HepG2 (cell line): ENCODE measurements around the gene CBL. TPM values are rescaled to one million over a fixed set of nuclear protein-coding genes. Genes with fewer than 3 reads are reported as not detected.
A peak's percentile ranks its signal among the peaks of the same experiment; 100 is the strongest.

Experiments
- ATF7 ChIP-seq, 2 experiments: fragments of 450-650 bp in 1 of 2; sonication (generic) in 1 of 2; formaldehyde crosslinking in 1 of 2; IDR thresholded peaks; 2 replicates each; pipeline versions ENCODE4 v1.4.0 to v1.6.1; 2016 to 2020; ENCODE audit warnings: antibody characterized with exemption in 1 of 2, mild to moderate bottlenecking in 1 of 2, missing genetic modification reagents in 1 of 2
- CBX2 ChIP-seq, 2 experiments: fragments of 200-600 bp in 1 of 2; sonication (generic); formaldehyde crosslinking in 1 of 2; IDR thresholded peaks; 2 replicates each; pipeline versions ENCODE4 v1.7.0 to v1.8.1; 2018 to 2022; ENCODE audit warnings: low read depth in 2 of 2, low read length in 1 of 2, mild to moderate bottlenecking in 1 of 2, missing genetic modification reagents in 1 of 2
- CCDC6 ChIP-seq: sonication (generic); formaldehyde crosslinking; IDR thresholded peaks from 2 replicates; pipeline ENCODE4 v1.8.1; 2022; ENCODE audit warnings: mild to moderate bottlenecking, missing genetic modification reagents, moderate library complexity
- EED ChIP-seq: sonication (generic); formaldehyde crosslinking; IDR thresholded peaks from 2 replicates; pipeline ENCODE4 v1.5.0; 2020; ENCODE audit warnings: mild to moderate bottlenecking, missing genetic modification reagents
- HES4 ChIP-seq: sonication (generic); formaldehyde crosslinking; IDR thresholded peaks from 2 replicates; pipeline ENCODE4 v1.9.0; 2021; ENCODE audit warnings: mild to moderate bottlenecking, missing genetic modification reagents, borderline replicate concordance
- KMT2A ChIP-seq: sonication (generic); formaldehyde crosslinking; IDR thresholded peaks from 2 replicates; pipeline ENCODE4 v1.4.0; 2020; ENCODE audit warnings: missing genetic modification reagents
- MBD4 ChIP-seq: IDR thresholded peaks from 2 replicates; pipeline ENCODE4 v1.6.1; 2012; ENCODE audit warnings: low read length, inconsistent platforms, borderline replicate concordance
- MED1 ChIP-seq: sonication (generic); formaldehyde crosslinking; IDR thresholded peaks from 2 replicates; pipeline ENCODE4 v1.4.0; 2020; ENCODE audit warnings: missing genetic modification reagents
- MYC ChIP-seq: sonication (generic); formaldehyde crosslinking; IDR thresholded peaks from 2 replicates; pipeline ENCODE4 v1.9.0; 2021; ENCODE audit warnings: missing genetic modification reagents, borderline replicate concordance
- NFKB2 ChIP-seq: sonication (generic); formaldehyde crosslinking; IDR thresholded peaks from 2 replicates; pipeline ENCODE4 v1.4.0; 2020; ENCODE audit warnings: missing genetic modification reagents, borderline replicate concordance
- TRIM24 ChIP-seq: sonication (generic); formaldehyde crosslinking; IDR thresholded peaks from 2 replicates; pipeline ENCODE4 v1.8.0; 2022; ENCODE audit warnings: mild to moderate bottlenecking, missing genetic modification reagents
- U2AF2 ChIP-seq: fragments of 200-400 bp; formaldehyde crosslinking; IDR thresholded peaks from 2 replicates; pipeline ENCODE4 v1.6.1; 2017; ENCODE audit warnings: low read depth, mild to moderate bottlenecking, low read length
- UBTF ChIP-seq: sonication (generic); formaldehyde crosslinking; IDR thresholded peaks from 2 replicates; pipeline ENCODE4 v1.4.0; 2020; ENCODE audit warnings: mild to moderate bottlenecking, missing genetic modification reagents
- ZBTB39 ChIP-seq: sonication (generic); formaldehyde crosslinking; IDR thresholded peaks from 2 replicates; pipeline ENCODE4 v1.5.0; 2020; ENCODE audit warnings: missing genetic modification reagents
- ZNF256 ChIP-seq: sonication (generic); formaldehyde crosslinking; conservative IDR thresholded peaks from 2 replicates; pipeline ENCODE4 v1.4.0; 2020; ENCODE audit warnings: missing genetic modification reagents
- ZNF263 ChIP-seq: sonication (generic); formaldehyde crosslinking; IDR thresholded peaks from 2 replicates; pipeline ENCODE4 v1.4.0; 2020; ENCODE audit warnings: missing genetic modification reagents
- ZNF501 ChIP-seq: sonication (generic); formaldehyde crosslinking; IDR thresholded peaks from 2 replicates; pipeline ENCODE4 v1.5.1; 2020; ENCODE audit warnings: mild to moderate bottlenecking, moderate library complexity, missing genetic modification reagents
- ZNF572 ChIP-seq: sonication (generic); formaldehyde crosslinking; IDR thresholded peaks from 2 replicates; pipeline ENCODE4 v1.5.1; 2020; ENCODE audit warnings: mild to moderate bottlenecking, missing genetic modification reagents
- ZNF839 ChIP-seq: sonication (generic); formaldehyde crosslinking; IDR thresholded peaks from 2 replicates; pipeline ENCODE4 v1.4.0; 2020; ENCODE audit warnings: missing genetic modification reagents, mild to moderate bottlenecking, borderline replicate concordance
- ZNF879 ChIP-seq: sonication (generic); formaldehyde crosslinking; IDR thresholded peaks from 2 replicates; pipeline ENCODE4 v1.8.1; 2023; ENCODE audit warnings: missing genetic modification reagents
- ZSCAN5A ChIP-seq: sonication (generic); formaldehyde crosslinking; IDR thresholded peaks from 2 replicates; pipeline ENCODE4 v1.8.0; 2022; ENCODE audit warnings: mild to moderate bottlenecking, missing genetic modification reagents, borderline replicate concordance
- polyA plus RNA-seq, 8 experiments: library from polyadenylated mRNA; depleted of rRNA in 3 of 8; stranded (reverse) in 7 of 8; unstranded in 1 of 8; fragments of >200 nt; fragmentation: Illumina TruSeq in 4 of 8; extraction: Trizol in 4 of 8; gene quantifications; 2 replicates each; pipeline versions ENCODE4 v1.2.1 to v1.2.3, GENCODE V29; 2011 to 2016; ENCODE audit warnings: low read depth in 4 of 8, missing spikeins in 1 of 8, mixed read lengths in 1 of 8; ENCODE audit not compliant: insufficient read depth in 1 of 8
- total RNA-seq, 5 experiments: library from RNA; depleted of rRNA; stranded (reverse); fragments of >200 nt; fragmentation: Illumina TruSeq; extraction: Trizol; gene quantifications; 2 replicates each; pipeline ENCODE4 v1.2.3, GENCODE V29; 2016; ENCODE audit warnings: low read depth in 1 of 5
- TF ChIP-seq, protein P1 (sequence below): IDR thresholded peaks from 2 replicates; pipeline ENCODE4 v1.6.1; 2016

The CBL gene
- total and polyA plus RNA-seq, 2 of the 13 experiments (the other 11 are each of a cell fraction or from before 2014, with no cell fraction given): 6.6 to 7.4 TPM

GRCh38 chr11:119168471-119169281 is 37.5 kb upstream of the CBL start, which contains the start of gene NLRX1 (continued):
- TF ChIP-seq MBD4: no peak
- TF ChIP-seq ZNF879 (CRISPR knock-in tag): 0 out of 2 replicates have a peak, but pooled peaks have one; percentile 49
- TF ChIP-seq TRIM24 (CRISPR knock-in tag): no peak
- TF ChIP-seq HES4 (CRISPR knock-in tag): no peak; the same call in 1 of the 2 replicates
- no peak for TF ChIP-seq ZBTB39
- TF ChIP-seq UBTF: peak; percentile 99
- no peak for TF ChIP-seq ZNF839
- TF ChIP-seq EED: no peak
- TF ChIP-seq, protein P1, sequence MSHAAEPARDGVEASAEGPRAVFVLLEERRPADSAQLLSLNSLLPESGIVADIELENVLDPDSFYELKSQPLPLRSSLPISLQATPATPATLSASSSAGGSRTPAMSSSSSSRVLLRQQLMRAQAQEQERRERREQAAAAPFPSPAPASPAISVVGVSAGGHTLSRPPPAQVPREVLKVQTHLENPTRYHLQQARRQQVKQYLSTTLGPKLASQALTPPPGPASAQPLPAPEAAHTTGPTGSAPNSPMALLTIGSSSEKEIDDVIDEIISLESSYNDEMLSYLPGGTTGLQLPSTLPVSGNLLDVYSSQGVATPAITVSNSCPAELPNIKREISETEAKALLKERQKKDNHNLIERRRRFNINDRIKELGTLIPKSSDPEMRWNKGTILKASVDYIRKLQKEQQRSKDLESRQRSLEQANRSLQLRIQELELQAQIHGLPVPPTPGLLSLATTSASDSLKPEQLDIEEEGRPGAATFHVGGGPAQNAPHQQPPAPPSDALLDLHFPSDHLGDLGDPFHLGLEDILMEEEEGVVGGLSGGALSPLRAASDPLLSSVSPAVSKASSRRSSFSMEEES: no peak
- peak; percentile 77; the same call in 1 of the 2 replicates for TF ChIP-seq CCDC6 (CRISPR knock-in tag)
- no peak for TF ChIP-seq CBX2 (IDR thresholded peaks at IDR 0.05; ENCODE audit: low read depth, low read length)
- TF ChIP-seq CBX2 (CRISPR knock-in tag; IDR thresholded peaks at IDR 0.05; ENCODE audit: low read depth): peak; percentile 54; the same call in 1 of the 2 replicates
- TF ChIP-seq NFKB2 (CRISPR knock-in tag): no peak; the same call in 1 of the 2 replicates
- peak; percentile 73 for TF ChIP-seq MYC
- peak; percentile 63 for TF ChIP-seq MED1
- TF ChIP-seq ZNF263 (CRISPR knock-in tag): no peak
- TF ChIP-seq KMT2A: peak; percentile 60; the same call in 1 of the 2 replicates
- peak; percentile 53; the same call in 1 of the 2 replicates for TF ChIP-seq ATF7 (IDR thresholded peaks at IDR 0.05)
- no peak for TF ChIP-seq ATF7 (CRISPR knock-in tag; IDR thresholded peaks at IDR 0.05)
- no peak for TF ChIP-seq ZNF501 (CRISPR knock-in tag)
- no peak for TF ChIP-seq ZNF572 (CRISPR knock-in tag)
- TF ChIP-seq ZNF256: no peak
- TF ChIP-seq ZSCAN5A (CRISPR knock-in tag): no peak
- TF ChIP-seq U2AF2: no peak
